Nephron progenitor cell (in vitro differentiated cells): ENCODE results near the gene SP110.
A peak's percentile ranks its signal among the peaks of the same experiment; 100 is the strongest.

Experiments used
- DNase-seq: peaks from one replicate; pipeline ENCODE4 v3.0.0; 2021
- H3K27ac Mint-ChIP-seq: 2 replicates; pipeline ENCODE4 v1.8.0; 2021; ENCODE audit warnings: mild to moderate bottlenecking, moderate library complexity, mixed read lengths
- H3K27me3 Mint-ChIP-seq: 2 replicates; pipeline ENCODE4 v1.8.0; 2021; ENCODE audit warnings: mild to moderate bottlenecking, low read depth, mixed read lengths; ENCODE audit not compliant: poor library complexity
- H3K36me3 Mint-ChIP-seq: 2 replicates; pipeline ENCODE4 v1.8.0; 2021; ENCODE audit warnings: low read depth, mixed read lengths
- H3K4me1 Mint-ChIP-seq: 2 replicates; pipeline ENCODE4 v1.8.0; 2021; ENCODE audit warnings: mixed read lengths
- H3K4me3 Mint-ChIP-seq: 2 replicates; pipeline ENCODE4 v1.8.0; 2021; ENCODE audit warnings: mild to moderate bottlenecking, moderate library complexity, mixed read lengths
- H3K9me3 Mint-ChIP-seq: 2 replicates; pipeline ENCODE4 v1.8.0; 2021; ENCODE audit warnings: mild to moderate bottlenecking, moderate library complexity, mixed read lengths
- CTCF ChIP-seq: fragments of 200-600 bp; sonication (generic); IDR thresholded peaks from 2 replicates; pipeline ENCODE4 v1.5.0; 2021; ENCODE audit warnings: antibody characterized with exemption

The SP110 gene

GRCh38 chr2:230137902-230138539, 81.8 kb downstream of the SP110 start:
- Mint-ChIP-seq H3K9me3 (peaks cover 12% of the 10 kb centered on the region), H3K27me3 (peaks cover 2% of the 10 kb centered on the region), H3K36me3 (no peaks in the 10 kb centered on the region), H3K4me3 (no peak overlapping the region), H3K4me1 (no peaks in the 10 kb centered on the region), H3K27ac (no peak overlapping the region)
- TF ChIP-seq CTCF = no peak
- no peak for DNase-seq

- H3K36me3 Mint-ChIP-seq = no peaks in the 10 kb centered on the region
- H3K4me3 Mint-ChIP-seq = no peak overlapping the region
- no peak for TF ChIP-seq CTCF
- DNase-seq = no peak
- H3K27me3 Mint-ChIP-seq = no peaks in the 10 kb centered on the region
- H3K27ac Mint-ChIP-seq = no peak overlapping the region
- peaks cover 11% of the 10 kb centered on the region for H3K4me1 Mint-ChIP-seq
- peaks cover 3% of the 10 kb centered on the region for H3K9me3 Mint-ChIP-seq
These were observed 84.7 kb downstream of the SP110 start for GRCh38 chr2:230135130-230135525.

- no peak overlapping the region for H3K27ac Mint-ChIP-seq
- H3K27me3 Mint-ChIP-seq = no peaks in the 10 kb centered on the region
- peaks cover 11% of the 10 kb centered on the region for H3K4me1 Mint-ChIP-seq
- H3K9me3 Mint-ChIP-seq = no peaks in the 10 kb centered on the region
- no peaks in the 10 kb centered on the region for H3K36me3 Mint-ChIP-seq
- no peak overlapping the region for H3K4me3 Mint-ChIP-seq
- no peak for DNase-seq
- TF ChIP-seq CTCF = no peak
These were observed 85.2 kb downstream of the SP110 start for GRCh38 chr2:230134496-230135129.

- H3K9me3 Mint-ChIP-seq = no peaks in the 10 kb centered on the region
- TF ChIP-seq CTCF = no peak
- DNase-seq = no peak
- no peak overlapping the region for H3K4me3 Mint-ChIP-seq
- H3K27ac Mint-ChIP-seq = peak overlapping the region; percentile 86
- H3K36me3 Mint-ChIP-seq = no peaks in the 10 kb centered on the region
- H3K4me1 Mint-ChIP-seq = peaks cover 11% of the 10 kb centered on the region
- H3K27me3 Mint-ChIP-seq = no peaks in the 10 kb centered on the region
These were observed 88.4 kb downstream of the SP110 start for GRCh38 chr2:230131366-230131765.

GRCh38 chr2:230130668-230131364, 89.0 kb downstream of the SP110 start:
- H3K9me3 Mint-ChIP-seq = no peaks in the 10 kb centered on the region
- no peak for TF ChIP-seq CTCF
- no peak overlapping the region for H3K4me3 Mint-ChIP-seq
- H3K27me3 Mint-ChIP-seq = no peaks in the 10 kb centered on the region
- H3K36me3 Mint-ChIP-seq = no peaks in the 10 kb centered on the region
- no peak for DNase-seq
- H3K4me1 Mint-ChIP-seq = peaks cover 11% of the 10 kb centered on the region
- H3K27ac Mint-ChIP-seq = peak overlapping the region; percentile 30
